Parathyroid adenoma (tissue), 2 donors: Measurements from ENCODE around the gene TMEM132E.

Experiments used
- H2AFZ ChIP-seq: fragments of 300-600 bp; sonication (generic); one replicate; pipeline ENCODE4 v1.7.0; 2017; ENCODE audit warnings: antibody characterized with exemption, mild to moderate bottlenecking
- H3K27ac ChIP-seq: fragments of 300-600 bp; sonication (generic); one replicate; pipeline ENCODE4 v1.7.0; 2017
- H3K27me3 ChIP-seq: fragments of 300-600 bp; sonication (generic); one replicate; pipeline ENCODE4 v1.7.0; 2017; ENCODE audit warnings: low read length; ENCODE audit not compliant: control insufficient read depth, insufficient read depth
- H3K36me3 ChIP-seq: fragments of 300-600 bp; sonication (generic); one replicate; pipeline ENCODE4 v1.7.0; 2017; ENCODE audit warnings: low read length; ENCODE audit not compliant: control insufficient read depth, insufficient read depth
- H3K4me1 ChIP-seq: fragments of 300-600 bp; sonication (generic); one replicate; pipeline ENCODE4 v1.7.0; 2017; ENCODE audit warnings: control low read depth
- H3K4me2 ChIP-seq: fragments of 300-600 bp; sonication (generic); one replicate; pipeline ENCODE4 v1.7.0; 2017; ENCODE audit warnings: low read length
- H3K4me3 ChIP-seq: fragments of 300-600 bp; sonication (generic); one replicate; pipeline ENCODE4 v1.7.0; 2017; ENCODE audit warnings: low read depth, low read length
- H3K79me2 ChIP-seq: fragments of 300-600 bp; sonication (generic); one replicate; pipeline ENCODE4 v1.7.0; 2017; ENCODE audit warnings: control low read depth
- H3K9ac ChIP-seq: fragments of 300-600 bp; sonication (generic); one replicate; pipeline ENCODE4 v1.7.0; 2017; ENCODE audit warnings: mild to moderate bottlenecking
- H3K9me3 ChIP-seq: fragments of 300-600 bp; sonication (generic); one replicate; pipeline ENCODE4 v1.7.0; 2017; ENCODE audit warnings: low read length; ENCODE audit not compliant: control insufficient read depth
- CTCF ChIP-seq: fragments of 300-600 bp; sonication (generic); IDR thresholded peaks from one replicate; pipeline ENCODE4 v1.7.0; 2017; ENCODE audit warnings: antibody characterized with exemption, mild to moderate bottlenecking
- donor health status: primary hyperparathyroidism.

Gene TMEM132E

GRCh38 chr17:34624767-34625383 lies 45.5 kb downstream of the TMEM132E start:
- Histone ChIP-seq H3K36me3 (no peaks in the 10 kb centered on the region), H3K27ac (no peak overlapping the region), H3K4me1 (no peaks in the 10 kb centered on the region), H2AFZ (no peak overlapping the region), H3K79me2 (no peaks in the 10 kb centered on the region), H3K4me3 (no peak overlapping the region), H3K27me3 (peaks cover 4% of the 10 kb centered on the region), H3K4me2 (no peak overlapping the region), H3K9ac (no peak overlapping the region), H3K9me3 (no peaks in the 10 kb centered on the region)
- no peak for TF ChIP-seq CTCF

- Histone ChIP-seq H3K27me3 (peaks cover 4% of the 10 kb centered on the region), H3K4me1 (no peaks in the 10 kb centered on the region), H3K4me3 (no peak overlapping the region), H3K4me2 (no peak overlapping the region), H3K79me2 (no peaks in the 10 kb centered on the region), H2AFZ (peak overlapping the region; percentile 58), H3K36me3 (no peaks in the 10 kb centered on the region), H3K9me3 (no peaks in the 10 kb centered on the region), H3K27ac (no peak overlapping the region), H3K9ac (no peak overlapping the region)
- TF ChIP-seq CTCF: no peak
Measured at GRCh38 chr17:34626121-34626681, 46.8 kb downstream of the TMEM132E start.

- H3K4me3 ChIP-seq: no peak overlapping the region
- no peak for TF ChIP-seq CTCF
- H3K36me3 ChIP-seq: no peaks in the 10 kb centered on the region
- H3K9ac ChIP-seq: no peak overlapping the region
- H2AFZ ChIP-seq: no peak overlapping the region
- H3K9me3 ChIP-seq: no peaks in the 10 kb centered on the region
- no peak overlapping the region for H3K4me2 ChIP-seq
- no peaks in the 10 kb centered on the region for H3K79me2 ChIP-seq
- no peak overlapping the region for H3K27ac ChIP-seq
- H3K4me1 ChIP-seq: no peaks in the 10 kb centered on the region
- peaks cover 4% of the 10 kb centered on the region for H3K27me3 ChIP-seq
Measured at GRCh38 chr17:34628879-34629278, 49.5 kb downstream of the TMEM132E start.

- H3K4me2 ChIP-seq: no peak overlapping the region
- H3K4me1 ChIP-seq: peaks cover 3% of the 10 kb centered on the region
- H2AFZ ChIP-seq: no peak overlapping the region
- no peaks in the 10 kb centered on the region for H3K27me3 ChIP-seq
- H3K9me3 ChIP-seq: no peaks in the 10 kb centered on the region
- H3K36me3 ChIP-seq: no peaks in the 10 kb centered on the region
- no peak overlapping the region for H3K9ac ChIP-seq
- H3K4me3 ChIP-seq: no peak overlapping the region
- H3K79me2 ChIP-seq: no peaks in the 10 kb centered on the region
- TF ChIP-seq CTCF: no peak
- H3K27ac ChIP-seq: no peak overlapping the region
Measured at GRCh38 chr17:34633351-34633750, 54.0 kb downstream of the TMEM132E start.

GRCh38 chr17:34633760-34634159 lies 54.4 kb downstream of the TMEM132E start:
- Histone ChIP-seq H3K36me3 (no peaks in the 10 kb centered on the region), H3K4me2 (no peak overlapping the region), H3K27me3 (no peaks in the 10 kb centered on the region), H3K4me3 (no peak overlapping the region), H3K9ac (no peak overlapping the region), H3K9me3 (no peaks in the 10 kb centered on the region), H3K4me1 (peaks cover 3% of the 10 kb centered on the region), H3K27ac (no peak overlapping the region), H3K79me2 (no peaks in the 10 kb centered on the region), H2AFZ (no peak overlapping the region)
- TF ChIP-seq CTCF: no peak
